SK-N-SH treated with all-trans-retinoic acid at 6 μM for 48 hours (cell line): ENCODE data around the gene JMY.

Source experiments
- ATAC-seq: fragments of 200-7000 bp; cut with Tn5 transposase; 3 replicates; pipeline ENCODE4 v1.9.1; 2020; ENCODE audit warnings: mild to moderate bottlenecking, moderate library complexity
- ARNTL ChIP-seq: fragments of 450-650 bp; formaldehyde crosslinking; IDR thresholded peaks from 2 replicates; pipeline ENCODE4 v1.5.0; 2020; ENCODE audit warnings: low read depth, mild to moderate bottlenecking, moderate library complexity, borderline replicate concordance
- BACH2 ChIP-seq: fragments of 250-450 bp; sonication (Bioruptor Pico); IDR thresholded peaks from 2 replicates; pipeline ENCODE4 v1.9.0; 2021; ENCODE audit warnings: mild to moderate bottlenecking, borderline replicate concordance
- CREB5 ChIP-seq: fragments of 250-450 bp; sonication (Bioruptor Pico); IDR thresholded peaks from 2 replicates; pipeline ENCODE4 v1.5.1; 2020; ENCODE audit warnings: low read depth, mild to moderate bottlenecking, moderate library complexity
- CSDC2 ChIP-seq: fragments of 250-450 bp; sonication (Bioruptor Pico); IDR thresholded peaks from 2 replicates; pipeline ENCODE4 v1.5.0; 2020; ENCODE audit warnings: mild to moderate bottlenecking, moderate library complexity
- CSRNP3 ChIP-seq: fragments of 250-450 bp; sonication (Bioruptor Pico); IDR thresholded peaks from 2 replicates; pipeline ENCODE4 v1.5.1; 2021; ENCODE audit warnings: mild to moderate bottlenecking, moderate library complexity
- ESRRG ChIP-seq: fragments of 250-450 bp; sonication (Bioruptor Pico); IDR thresholded peaks from 2 replicates; pipeline ENCODE4 v1.6.1; 2021; ENCODE audit warnings: mild to moderate bottlenecking
- GLIS3 ChIP-seq: fragments of 250-450 bp; sonication (Bioruptor Pico); IDR thresholded peaks from 2 replicates; pipeline ENCODE4 v1.5.0; 2020; ENCODE audit warnings: mild to moderate bottlenecking, moderate library complexity
- ISL1 ChIP-seq: fragments of 250-450 bp; sonication (Bioruptor Pico); IDR thresholded peaks from 2 replicates; pipeline ENCODE4 v2.1.2; 2022; ENCODE audit warnings: mild to moderate bottlenecking, moderate library complexity
- OSR1 ChIP-seq: fragments of 250-450 bp; sonication (Bioruptor Pico); IDR thresholded peaks from 2 replicates; pipeline ENCODE4 v1.8.0; 2022; ENCODE audit warnings: moderate library complexity, mild to moderate bottlenecking, inconsistent platforms
- PATZ1 ChIP-seq: fragments of 250-450 bp; sonication (Bioruptor Pico); IDR thresholded peaks from 2 replicates; pipeline ENCODE4 v1.8.0; 2020; ENCODE audit warnings: mild to moderate bottlenecking, moderate library complexity, borderline replicate concordance
- POU6F1 ChIP-seq: fragments of 250-450 bp; sonication (Bioruptor Pico); IDR thresholded peaks from 2 replicates; pipeline ENCODE4 v1.8.0; 2021; ENCODE audit warnings: low read depth, mild to moderate bottlenecking, moderate library complexity, borderline replicate concordance
- PPARA ChIP-seq: fragments of 250-450 bp; sonication (Bioruptor Pico); IDR thresholded peaks from 2 replicates; pipeline ENCODE4 v1.5.0; 2020; ENCODE audit warnings: mild to moderate bottlenecking, borderline replicate concordance
- RARB ChIP-seq: fragments of 250-450 bp; sonication (Bioruptor Pico); IDR thresholded peaks from 2 replicates; pipeline ENCODE4 v1.8.0; 2021; ENCODE audit warnings: mild to moderate bottlenecking, moderate library complexity
- TCF4 ChIP-seq: fragments of 250-450 bp; sonication (Bioruptor Pico); IDR thresholded peaks from 2 replicates; pipeline ENCODE4 v1.8.0; 2021; ENCODE audit warnings: mild to moderate bottlenecking, moderate library complexity, borderline replicate concordance
- TOX ChIP-seq: fragments of 250-450 bp; sonication (Bioruptor Pico); IDR thresholded peaks from 2 replicates; pipeline ENCODE4 v1.8.0; 2021; ENCODE audit warnings: mild to moderate bottlenecking, moderate library complexity, borderline replicate concordance
- TSHZ2 ChIP-seq: fragments of 250-450 bp; sonication (Bioruptor Pico); IDR thresholded peaks from 2 replicates; pipeline ENCODE4 v1.5.0; 2020; ENCODE audit warnings: mild to moderate bottlenecking, moderate library complexity
- ZFP3 ChIP-seq: fragments of 250-450 bp; sonication (Bioruptor Pico); IDR thresholded peaks from 2 replicates; pipeline ENCODE4 v1.5.0; 2020; ENCODE audit warnings: mild to moderate bottlenecking, moderate library complexity
- ZFP30 ChIP-seq: fragments of 450-650 bp; formaldehyde crosslinking; IDR thresholded peaks from 2 replicates; pipeline ENCODE4 v1.5.0; 2022; ENCODE audit warnings: mild to moderate bottlenecking, moderate library complexity
- ZNF565 ChIP-seq: fragments of 450-650 bp; formaldehyde crosslinking; conservative IDR thresholded peaks from 2 replicates; pipeline ENCODE4 v1.5.0; 2020; ENCODE audit warnings: low read depth, mild to moderate bottlenecking, moderate library complexity
- ZNF70 ChIP-seq: fragments of 450-650 bp; formaldehyde crosslinking; IDR thresholded peaks from 2 replicates; pipeline ENCODE4 v1.5.0; 2020; ENCODE audit warnings: mild to moderate bottlenecking, moderate library complexity
- ZNF8 ChIP-seq: fragments of 450-650 bp; formaldehyde crosslinking; IDR thresholded peaks from 2 replicates; pipeline ENCODE4 v1.5.0; 2020; ENCODE audit warnings: mild to moderate bottlenecking, moderate library complexity

Gene JMY

GRCh38 chr5:79235261-79235633 is 684 bp upstream of the JMY start:
- no peak; the same call in 2 of the 3 replicates for ATAC-seq
- TF ChIP-seq TOX (CRISPR knock-in tag) (no peak), TSHZ2 (no peak), PATZ1 (no peak), ISL1 (CRISPR knock-in tag) (no peak), OSR1 (CRISPR knock-in tag) (no peak), ARNTL (CRISPR knock-in tag) (no peak), ZFP30 (no peak), ZNF70 (CRISPR knock-in tag) (no peak), CREB5 (CRISPR knock-in tag) (no peak), ZNF8 (CRISPR knock-in tag) (no peak), TCF4 (CRISPR knock-in tag) (no peak), RARB (no peak)

- TF ChIP-seq ISL1 (CRISPR knock-in tag): no peak
- peak; percentile 23 for ATAC-seq
Observed at GRCh38 chr5:79236362-79236969, 535 bp downstream of the JMY start.

GRCh38 chr5:79236970-79237739 is 1.2 kb downstream of the JMY start:
- TF ChIP-seq ZFP3 (CRISPR knock-in tag) (no peak), PPARA (CRISPR knock-in tag) (no peak), TOX (CRISPR knock-in tag) (no peak), CSDC2 (CRISPR knock-in tag) (no peak), OSR1 (CRISPR knock-in tag) (no peak), RARB (no peak), GLIS3 (no peak), TCF4 (CRISPR knock-in tag) (no peak), ISL1 (CRISPR knock-in tag) (no peak), ZFP30 (no peak), ESRRG (CRISPR knock-in tag) (no peak), ZNF565 (CRISPR knock-in tag) (no peak), POU6F1 (no peak), BACH2 (no peak), CSRNP3 (CRISPR knock-in tag) (no peak), ZNF8 (CRISPR knock-in tag) (no peak)
- ATAC-seq: peak; percentile 67
